GM19240 (cell line): ENCODE data around the gene TBC1D24.
"Not testable (repeated sequence)": the region's sequence is repeated elsewhere in the genome, so short reads cannot be mapped to it uniquely, and the experiment has no call there.

Source experiments
- DNase-seq: peaks from one replicate; pipeline ENCODE4 v3.0.0; 2011; ENCODE audit warnings: low spot score; ENCODE audit not compliant: insufficient read length

Gene TBC1D24

DNA sequence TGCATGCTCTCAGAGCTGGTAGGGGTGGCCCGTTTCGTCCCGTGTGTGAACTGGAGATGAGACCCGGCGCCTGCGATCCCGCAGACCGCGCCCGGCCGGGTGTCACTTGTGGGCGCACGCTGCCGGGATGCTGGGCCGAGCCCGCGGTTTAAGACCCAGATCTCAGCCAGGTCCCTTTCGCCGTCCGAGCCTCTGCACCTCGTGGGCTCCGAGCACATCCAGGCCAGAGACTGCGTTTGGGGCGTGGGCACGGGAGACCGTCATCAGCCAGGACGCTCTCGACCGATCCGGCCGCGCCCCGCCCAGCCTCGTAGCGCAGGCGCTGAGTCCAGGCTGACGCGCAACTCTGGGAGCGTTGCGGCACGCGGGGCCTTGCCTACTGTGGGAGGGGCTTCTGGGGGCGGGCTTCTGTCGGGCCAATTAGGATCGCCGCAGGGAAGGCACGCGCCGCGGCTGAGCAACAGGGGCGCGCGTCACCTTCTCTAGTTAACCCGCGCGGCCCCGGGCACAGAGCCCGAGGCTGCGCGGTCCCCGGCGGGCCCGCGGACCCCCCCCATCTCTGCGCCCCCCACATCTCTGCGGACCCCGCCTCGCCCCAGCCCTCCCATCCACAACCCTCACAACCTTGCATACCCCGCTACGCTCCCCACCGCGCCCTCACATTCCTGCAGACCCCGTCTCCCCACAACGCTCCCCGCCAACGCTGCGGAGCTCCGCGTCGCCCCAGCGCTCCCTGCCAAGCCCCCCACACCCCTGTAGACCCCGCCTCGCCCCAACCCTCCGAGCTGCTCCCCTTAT, 57.0 kb downstream of the TBC1D24 start:
- peak; percentile 97 for DNase-seq

DNA sequence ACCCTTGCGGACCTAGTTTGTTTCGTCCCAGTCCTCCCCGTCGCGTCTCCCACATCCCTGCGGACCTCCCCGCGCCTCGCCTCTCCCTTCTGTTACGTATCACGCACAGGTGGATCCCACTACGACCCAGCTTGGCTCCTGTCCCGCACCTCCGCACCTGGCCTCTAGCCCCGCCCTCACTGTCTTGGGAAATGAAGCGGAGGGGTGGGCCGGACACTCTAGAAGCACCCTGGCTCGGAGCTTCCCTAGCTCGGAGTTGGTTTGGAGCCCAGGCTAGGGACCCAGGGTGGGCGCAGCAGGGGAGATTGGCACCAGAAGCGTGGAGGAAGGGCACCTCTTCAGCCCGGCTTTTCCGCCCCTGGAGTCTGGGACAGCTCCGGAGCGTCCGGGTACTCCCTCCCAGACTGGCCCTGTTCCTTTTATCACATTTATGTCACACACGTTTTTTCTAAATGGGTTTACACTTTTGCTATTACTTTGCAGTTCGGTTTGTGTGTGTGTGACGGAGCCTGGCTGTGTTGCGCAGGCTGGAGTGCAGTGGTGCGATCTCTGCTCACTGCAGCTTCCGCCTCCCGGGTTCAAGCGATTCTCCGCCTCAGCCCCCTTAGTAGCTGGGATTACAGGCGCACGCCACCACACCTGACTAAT, 57.7 kb downstream of the TBC1D24 start:
- DNase-seq: no peak

DNA sequence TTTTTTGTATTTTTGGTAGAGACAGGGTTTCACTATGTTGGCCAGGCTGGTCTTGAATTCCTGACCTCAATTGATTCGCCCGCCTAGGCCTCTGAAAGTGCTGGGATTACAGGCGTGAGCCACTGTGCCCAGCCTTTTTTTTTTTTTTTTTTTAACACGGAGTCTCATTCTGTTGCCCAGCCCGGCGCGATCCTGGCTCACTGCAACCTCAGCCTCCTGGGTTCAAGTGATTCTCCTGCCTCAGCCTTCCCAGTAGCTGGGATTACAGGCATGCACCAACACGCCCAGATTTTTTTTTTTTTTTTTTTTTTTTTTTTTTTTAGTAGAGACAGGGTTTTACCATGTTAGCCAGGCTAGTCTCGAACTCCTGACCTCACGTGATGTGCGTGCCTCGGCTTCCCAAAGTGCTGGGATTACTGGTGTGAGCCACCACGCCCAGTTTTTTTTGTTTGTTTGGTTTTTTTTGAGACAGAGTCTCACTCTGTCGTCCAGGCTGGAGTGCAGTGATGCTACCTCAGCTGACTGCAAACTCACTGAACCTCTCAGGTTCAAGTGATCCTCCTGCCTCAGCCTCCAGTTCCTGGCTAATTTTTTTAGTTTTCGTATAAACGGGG, 58.3 kb downstream of the TBC1D24 start:
- DNase-seq: not testable (repeated sequence)

DNA sequence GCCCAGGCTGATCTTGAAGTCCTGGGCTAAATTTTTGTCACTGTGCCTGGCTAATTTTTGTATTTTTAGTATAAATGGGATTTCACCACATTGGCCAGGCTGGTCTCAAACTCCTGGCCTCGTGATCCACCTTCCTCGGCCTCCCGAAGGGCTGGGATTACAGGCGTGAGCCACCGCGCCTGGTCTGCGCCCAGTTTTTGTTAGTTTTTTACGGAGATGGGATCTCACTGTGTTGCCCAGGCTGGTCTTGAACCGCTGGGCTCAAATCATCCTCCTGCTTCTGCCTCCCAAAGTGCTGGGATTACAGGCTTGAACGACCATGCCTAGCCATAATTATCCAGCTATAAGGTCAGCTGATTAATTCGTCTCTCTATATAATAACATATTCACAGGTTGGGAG, 59.0 kb downstream of the TBC1D24 start:
- no peak for DNase-seq

DNA sequence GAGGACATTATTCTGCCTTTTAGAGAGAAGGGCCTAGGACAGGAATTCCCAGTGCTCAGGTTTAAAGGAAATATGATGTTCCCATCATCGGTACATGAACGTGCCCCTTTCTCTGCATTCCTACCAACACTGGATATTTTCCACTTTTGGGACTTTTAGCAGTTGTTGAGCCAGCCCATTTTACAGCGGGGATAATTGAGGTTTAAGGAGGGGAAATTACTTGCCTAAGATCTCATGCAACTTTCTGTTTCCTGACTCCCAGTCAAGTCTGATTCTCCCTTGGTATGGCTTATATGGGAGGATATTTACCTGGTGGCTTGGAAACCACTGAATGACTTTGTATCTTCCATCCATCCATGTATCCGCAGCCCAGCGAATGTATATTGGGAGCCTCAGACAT, 59.4 kb downstream of the TBC1D24 start:
- DNase-seq: not testable (repeated sequence)

DNA sequence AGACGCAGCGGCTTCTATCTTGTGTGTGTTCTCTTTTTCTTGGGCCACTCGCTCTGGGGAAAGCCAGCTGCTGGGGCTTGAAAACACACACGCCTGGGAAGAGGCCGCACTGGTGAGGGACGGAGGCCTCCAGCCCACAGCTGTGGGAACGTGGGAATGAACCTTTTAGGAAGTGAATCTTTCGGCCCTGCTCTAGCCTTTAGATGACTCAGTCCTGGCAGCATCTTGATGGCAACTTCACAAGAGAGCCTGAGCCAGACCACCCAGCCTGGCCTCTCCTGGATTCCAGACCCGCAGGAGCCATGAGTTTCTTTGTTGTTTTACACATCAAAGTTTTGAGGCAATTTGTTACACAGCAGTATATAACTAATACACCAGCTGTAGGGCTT, 60.7 kb downstream of the TBC1D24 start:
- no peak for DNase-seq

DNA sequence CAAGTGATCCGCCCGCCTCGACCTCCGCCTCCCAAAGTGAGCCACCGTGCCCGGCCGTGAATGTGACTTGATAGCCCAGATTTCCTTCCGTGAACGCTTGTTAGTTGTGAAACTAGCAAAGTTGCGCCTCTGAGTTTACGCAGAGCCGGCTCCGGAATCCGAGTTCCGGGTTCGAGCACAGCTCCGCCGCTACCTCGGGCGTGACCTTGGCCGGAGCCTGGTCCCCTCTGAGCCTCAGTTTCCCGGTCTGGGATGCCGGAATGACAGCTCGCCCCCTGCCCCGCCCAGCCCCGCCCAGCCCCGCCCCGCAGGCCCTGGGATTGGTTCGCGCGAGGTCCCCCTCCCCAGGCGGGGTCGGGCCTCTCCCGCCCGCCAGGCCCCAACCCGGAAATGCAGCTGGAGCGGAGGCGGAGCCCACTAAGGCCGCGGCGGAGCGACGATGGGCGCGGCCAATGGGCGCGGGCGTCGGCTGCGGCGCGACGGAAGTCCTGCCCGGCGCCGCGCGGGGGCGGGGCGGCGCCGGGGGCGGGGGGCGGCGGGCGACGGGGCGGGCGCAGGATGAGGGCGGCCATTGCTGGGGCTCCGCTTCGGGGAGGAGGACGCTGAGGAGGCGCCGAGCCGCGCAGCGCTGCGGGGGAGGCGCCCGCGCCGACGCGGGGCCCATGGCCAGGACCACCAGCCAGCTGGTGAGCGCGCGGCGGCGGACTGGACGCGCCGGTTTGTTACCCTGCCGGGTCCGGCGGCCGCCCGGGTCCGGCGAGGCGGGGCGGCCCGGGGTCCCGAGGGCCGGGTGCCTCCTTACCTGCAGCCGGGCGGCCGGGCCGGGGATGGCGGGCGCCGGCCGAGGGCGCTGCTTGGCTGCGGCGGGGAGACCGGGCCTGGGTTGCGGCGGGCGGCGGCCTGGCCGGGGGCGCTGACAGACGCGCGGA, 62.8 kb downstream of the TBC1D24 start, which contains the start of gene PDPK1:
Gene PDPK1 (plus strand): TSS at position 571 of the 929 bp plus-strand sequence. CDS start 92 bp downstream, at position 663.
- peak; percentile 87 for DNase-seq

DNA sequence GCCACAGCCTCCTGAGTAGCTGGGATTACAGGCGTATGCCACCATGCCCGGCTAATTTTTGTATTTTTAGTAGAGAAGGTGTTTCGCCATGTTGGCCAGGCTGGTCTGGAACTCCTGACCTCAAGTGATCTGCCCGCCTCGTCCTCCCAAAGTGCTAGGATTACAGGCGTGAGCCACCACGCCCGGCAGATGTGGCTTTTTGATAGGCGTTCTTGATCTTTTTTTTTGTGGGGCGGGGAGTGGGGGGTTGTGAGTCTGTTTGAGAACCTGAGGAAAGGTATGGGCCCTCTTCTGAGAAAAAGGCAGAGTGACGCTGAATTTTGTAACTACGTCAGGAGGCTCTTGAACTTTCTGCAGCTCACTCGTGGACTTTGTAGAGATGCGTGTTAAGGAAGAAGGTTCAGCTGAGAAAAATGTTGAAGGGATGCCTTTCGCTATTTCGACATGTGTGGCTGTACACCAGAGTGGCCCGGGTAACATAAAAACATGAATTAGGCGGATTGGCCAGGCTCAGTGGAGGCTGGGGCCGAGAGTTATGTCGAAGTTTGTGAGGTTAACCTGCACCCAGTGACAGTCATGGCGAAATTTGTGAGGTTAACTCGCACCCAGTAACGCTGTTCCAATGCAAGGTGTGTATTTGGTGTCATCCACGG, 64.4 kb downstream of the TBC1D24 start:
- DNase-seq: not testable (repeated sequence)

DNA sequence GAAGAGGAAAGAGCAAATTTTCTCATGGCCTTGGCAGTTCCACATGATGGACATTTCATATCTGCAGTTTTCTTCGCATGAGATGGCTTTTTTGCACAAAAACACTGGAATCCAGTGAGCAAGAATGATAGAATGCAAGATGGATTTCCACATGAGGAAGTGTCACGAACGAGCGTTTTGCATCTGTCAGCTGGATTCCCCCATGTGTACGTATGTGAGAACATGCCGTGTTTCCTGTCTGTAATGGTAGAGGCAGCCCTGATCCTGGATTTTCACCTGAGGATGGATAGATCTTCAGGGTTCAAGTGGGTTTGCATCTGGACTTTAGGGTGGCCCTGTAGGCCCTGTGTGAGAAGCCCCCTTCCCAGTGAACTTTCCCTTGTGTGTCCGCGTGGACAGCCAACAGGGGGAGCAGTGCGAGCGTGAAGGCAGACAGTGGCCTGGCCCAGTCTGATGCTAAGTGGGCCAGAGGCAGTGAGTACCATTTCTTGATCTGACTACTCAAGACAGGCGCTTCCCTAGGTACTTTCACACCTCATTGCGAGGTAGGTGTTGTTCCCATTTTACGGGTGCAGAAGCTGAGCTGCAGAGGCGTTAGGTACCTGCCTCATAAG, 65.0 kb downstream of the TBC1D24 start:
- not testable (repeated sequence) for DNase-seq

DNA sequence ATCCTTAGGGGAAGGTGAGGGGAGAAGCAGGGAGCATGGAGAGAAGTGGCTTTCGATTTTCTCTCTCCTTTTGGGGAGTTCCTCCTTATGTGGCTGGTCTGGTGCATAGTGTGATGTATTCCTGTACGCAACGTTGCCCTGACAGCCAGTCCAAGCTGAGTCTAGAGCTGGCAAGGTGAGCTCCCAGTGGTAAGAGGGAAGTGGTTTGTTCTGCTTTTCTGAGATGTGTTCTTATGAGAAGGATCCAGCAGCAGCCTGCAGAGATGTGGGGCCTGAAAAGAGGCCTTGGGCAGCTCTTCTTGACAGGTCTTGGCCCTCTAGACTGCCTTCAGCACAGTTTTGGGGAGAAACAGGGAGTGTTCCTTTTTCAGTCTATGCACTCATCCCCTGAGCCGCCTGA, 66.0 kb downstream of the TBC1D24 start:
- DNase-seq: not testable (repeated sequence)

DNA sequence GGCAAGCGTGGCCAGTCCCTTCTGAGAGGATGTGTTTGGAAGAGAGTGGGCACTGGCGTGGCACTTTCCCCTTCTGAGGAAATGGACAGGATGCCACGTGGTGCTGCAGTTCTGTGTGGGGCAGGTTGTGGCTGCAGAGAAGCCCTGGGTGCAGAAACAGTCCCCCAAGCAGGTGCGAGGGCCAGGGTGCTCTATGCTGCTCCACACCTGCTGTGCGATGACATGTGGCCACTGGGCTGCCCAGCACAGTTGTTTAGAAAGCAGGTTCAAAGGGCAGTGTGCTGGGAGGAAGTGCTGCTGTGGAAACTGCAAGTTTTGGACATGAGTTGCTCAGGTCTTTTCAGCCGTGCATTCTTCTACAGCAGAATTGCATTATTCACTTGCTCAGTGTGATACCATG, 66.5 kb downstream of the TBC1D24 start:
- DNase-seq: not testable (repeated sequence)

DNA sequence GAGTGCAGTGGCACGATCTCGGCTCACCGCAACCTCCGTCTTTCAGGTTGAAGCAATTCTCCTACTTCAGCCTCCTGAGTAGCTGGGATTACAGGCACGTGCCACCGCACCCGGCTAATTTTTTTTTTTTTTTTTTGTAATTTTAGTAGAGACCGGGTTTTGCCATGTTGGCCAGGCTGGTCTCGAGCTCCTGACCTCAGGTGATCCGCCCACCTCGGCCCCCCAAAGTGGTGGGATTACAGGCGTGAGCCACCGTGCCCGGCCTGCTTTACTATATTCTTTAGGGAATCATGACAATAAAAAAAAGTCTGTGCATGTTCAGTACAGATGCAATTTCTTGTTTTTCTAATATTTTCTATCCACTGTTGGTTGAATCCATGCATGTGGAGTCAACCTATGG, 68.8 kb downstream of the TBC1D24 start:
- DNase-seq: not testable (repeated sequence)

DNA sequence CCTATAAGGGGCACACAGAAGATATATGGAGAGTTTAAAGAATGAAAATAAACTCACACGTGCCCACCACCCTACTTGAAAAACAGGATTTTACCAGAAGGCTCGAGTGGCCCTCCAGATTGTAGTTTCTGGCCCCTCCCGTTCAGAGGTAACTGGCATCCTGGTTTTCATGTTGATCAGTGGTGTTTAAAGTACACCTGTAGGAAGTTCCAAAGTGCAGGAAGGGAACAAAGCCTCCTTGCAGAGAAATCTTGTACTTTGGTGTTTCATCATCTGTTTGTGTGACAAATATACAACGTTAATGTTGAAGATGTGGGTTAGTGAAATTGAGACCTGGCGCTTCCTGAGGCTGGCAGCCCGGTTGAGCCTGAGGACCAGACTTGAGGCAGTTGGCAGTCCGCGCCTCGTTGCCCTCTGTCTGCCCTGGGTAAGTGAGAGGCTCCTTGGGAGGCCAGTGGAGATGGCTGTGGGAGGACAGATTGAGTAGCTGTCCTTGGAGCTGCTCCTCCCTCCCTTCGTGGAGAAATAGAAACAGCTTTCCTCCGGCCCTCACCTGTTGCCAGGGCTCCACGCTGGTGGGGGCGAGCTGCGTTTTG, 75.5 kb downstream of the TBC1D24 start:
- not testable (repeated sequence) for DNase-seq

DNA sequence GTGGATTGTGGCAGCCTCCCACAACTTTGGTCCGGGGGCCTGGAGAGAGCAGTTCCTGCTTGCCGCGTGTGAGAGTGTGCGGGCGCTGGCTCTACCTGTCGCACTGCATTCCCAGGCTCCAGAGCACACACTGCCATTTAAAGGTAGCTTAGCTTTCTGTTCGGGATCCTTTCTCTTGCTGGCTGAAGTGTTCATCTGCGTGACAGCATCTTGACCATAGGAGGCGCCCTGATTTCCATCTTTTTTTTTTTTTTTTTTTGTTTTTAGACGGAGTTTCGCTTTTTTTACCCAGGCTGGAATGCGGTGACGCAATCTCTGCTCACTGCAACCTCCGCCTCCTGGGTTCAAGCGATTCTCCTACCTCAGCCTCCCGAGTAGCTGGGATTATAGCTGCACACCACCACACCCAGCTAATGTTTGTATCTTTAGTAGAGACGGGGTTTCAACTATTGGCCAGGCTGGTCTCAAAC, 76.5 kb downstream of the TBC1D24 start:
- not testable (repeated sequence) for DNase-seq

DNA sequence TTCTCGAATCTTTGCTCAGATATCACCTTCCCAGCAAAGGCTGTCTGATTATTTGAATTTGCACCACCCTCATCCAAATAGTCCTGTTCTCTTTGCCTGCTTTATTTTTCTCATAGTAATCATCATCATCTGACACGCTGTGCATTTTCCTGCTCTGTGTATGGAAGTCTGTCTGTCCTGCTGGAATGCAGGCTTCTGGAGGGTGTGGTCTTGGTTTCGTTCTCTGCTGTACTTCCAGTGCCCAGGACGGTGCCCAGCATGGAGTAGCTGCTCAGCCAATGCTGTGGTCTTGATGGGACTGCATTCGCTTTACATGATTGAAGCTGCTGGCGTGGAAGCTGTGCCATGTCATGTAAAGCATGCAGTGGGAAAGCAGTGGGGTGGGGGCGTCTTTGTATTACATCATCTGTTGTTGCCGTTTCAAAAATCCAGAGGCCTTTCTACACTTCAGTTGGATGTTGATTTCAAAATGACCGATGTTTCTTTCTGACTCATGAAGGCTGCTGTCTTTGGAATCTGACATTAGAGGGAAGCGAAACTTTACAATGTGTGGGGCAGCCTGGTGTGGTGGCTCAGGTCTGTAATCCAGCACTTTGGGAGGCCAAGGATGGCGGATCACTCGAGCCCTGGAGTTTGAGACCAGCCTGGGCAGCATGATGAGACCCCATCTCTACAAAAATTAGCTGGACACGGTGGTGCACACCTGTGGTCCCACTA, 79.9 kb downstream of the TBC1D24 start:
- not testable (repeated sequence) for DNase-seq
